Measurements from ENCODE around the gene N4BP3.

DNA sequence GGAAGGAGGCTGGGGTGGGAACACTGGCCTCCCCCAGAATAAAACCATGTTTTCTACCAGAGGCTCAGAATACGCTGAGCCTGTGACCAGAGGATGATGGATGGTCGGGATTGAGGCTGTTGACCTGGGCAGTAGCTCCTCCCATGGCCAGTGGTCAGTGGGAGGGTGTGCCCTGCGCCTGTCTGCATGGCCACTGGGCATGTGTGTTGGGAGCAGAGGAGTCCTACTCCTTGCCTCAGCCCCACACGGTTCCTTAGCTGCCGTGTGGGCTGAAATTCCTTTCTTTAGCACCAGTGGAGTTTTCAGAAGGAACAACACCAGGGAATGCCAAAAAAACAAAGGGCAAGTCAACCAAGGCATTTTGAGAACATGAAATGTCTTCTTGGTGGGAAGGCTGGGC is 9.0 kb downstream of the N4BP3 start:
- TF ChIP-seq, protein P1, sequence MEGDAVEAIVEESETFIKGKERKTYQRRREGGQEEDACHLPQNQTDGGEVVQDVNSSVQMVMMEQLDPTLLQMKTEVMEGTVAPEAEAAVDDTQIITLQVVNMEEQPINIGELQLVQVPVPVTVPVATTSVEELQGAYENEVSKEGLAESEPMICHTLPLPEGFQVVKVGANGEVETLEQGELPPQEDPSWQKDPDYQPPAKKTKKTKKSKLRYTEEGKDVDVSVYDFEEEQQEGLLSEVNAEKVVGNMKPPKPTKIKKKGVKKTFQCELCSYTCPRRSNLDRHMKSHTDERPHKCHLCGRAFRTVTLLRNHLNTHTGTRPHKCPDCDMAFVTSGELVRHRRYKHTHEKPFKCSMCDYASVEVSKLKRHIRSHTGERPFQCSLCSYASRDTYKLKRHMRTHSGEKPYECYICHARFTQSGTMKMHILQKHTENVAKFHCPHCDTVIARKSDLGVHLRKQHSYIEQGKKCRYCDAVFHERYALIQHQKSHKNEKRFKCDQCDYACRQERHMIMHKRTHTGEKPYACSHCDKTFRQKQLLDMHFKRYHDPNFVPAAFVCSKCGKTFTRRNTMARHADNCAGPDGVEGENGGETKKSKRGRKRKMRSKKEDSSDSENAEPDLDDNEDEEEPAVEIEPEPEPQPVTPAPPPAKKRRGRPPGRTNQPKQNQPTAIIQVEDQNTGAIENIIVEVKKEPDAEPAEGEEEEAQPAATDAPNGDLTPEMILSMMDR (IDR thresholded peaks at IDR 0.05): no peak
- no peak for TF ChIP-seq POLR2A (IDR thresholded peaks at IDR 0.05)
